GM19328 (cell line): ENCODE measurements around the gene NUDT19.
"Not testable (repeated sequence)": the region's sequence is repeated elsewhere in the genome, so short reads cannot be mapped to it uniquely, and the experiment has no call there.

ENCODE experiments used
- ATAC-seq: cut with Tn5 transposase; IDR thresholded peaks from one replicate; pipeline ENCODE4 v1.9.1; 2021; ENCODE audit warnings: mild to moderate bottlenecking, moderate library complexity; ENCODE audit not compliant: unreplicated experiment

NUDT19 gene

DNA sequence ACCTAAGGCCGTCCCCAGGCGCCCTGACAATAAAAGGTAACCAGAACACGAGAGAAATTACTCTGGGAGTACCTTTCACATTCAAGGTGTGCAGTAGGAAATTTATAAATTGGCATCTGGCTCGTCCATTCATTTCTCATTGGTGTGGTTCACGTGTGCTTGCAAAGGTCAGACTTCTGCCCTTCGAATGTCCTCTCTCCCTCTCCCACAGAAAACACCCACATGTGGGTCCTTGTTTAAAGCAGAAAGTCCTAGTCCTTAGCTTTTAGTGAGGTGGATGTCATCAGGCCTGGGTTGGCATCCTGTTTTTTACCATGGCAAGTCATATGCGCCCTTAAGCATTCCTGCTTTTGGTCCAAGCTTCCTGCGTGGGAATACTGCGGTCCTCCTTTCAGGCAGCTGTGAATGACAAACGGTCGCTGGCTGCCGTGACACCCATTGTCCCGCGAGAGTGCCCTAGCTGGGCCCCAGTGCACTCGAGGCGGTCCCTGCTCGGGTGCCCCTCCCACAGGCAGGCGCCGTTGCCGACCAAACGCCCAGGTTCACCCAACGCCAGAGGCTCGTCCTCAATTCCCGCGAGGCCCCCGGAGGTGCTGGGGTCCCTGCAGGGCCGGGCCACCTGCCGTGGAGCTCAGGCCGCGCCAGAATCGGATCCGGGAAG, at the start of gene NUDT19:
TSS of gene NUDT19 (plus strand) at position 531 of the 661 bp plus-strand sequence. CDS start 140 bp downstream, outside the sequence.
- ATAC-seq: peak; percentile 80

DNA sequence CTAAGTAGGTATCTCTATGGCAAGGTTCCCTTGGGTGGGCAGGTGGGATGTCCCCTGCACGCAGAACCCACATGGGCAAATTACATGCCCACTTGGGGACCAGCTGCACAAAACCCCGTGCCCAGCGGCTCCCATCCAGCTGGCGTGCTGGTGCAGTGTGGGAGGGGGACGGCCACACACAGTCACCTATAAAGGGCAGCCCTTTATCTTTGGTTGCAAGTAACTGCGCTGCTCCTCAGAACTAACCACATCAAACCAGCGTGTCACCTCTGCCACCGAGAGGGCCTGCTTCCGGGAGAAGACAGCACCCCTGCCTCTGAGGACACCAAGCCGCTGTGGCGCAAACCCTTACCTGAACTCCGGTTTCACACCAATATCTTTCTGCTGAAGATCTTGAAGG, 48.9 kb upstream of the NUDT19 start:
- ATAC-seq: no peak

GRCh38 chr19:32646556-32646955, 45.1 kb upstream of the NUDT19 start:
- ATAC-seq: no peak

DNA sequence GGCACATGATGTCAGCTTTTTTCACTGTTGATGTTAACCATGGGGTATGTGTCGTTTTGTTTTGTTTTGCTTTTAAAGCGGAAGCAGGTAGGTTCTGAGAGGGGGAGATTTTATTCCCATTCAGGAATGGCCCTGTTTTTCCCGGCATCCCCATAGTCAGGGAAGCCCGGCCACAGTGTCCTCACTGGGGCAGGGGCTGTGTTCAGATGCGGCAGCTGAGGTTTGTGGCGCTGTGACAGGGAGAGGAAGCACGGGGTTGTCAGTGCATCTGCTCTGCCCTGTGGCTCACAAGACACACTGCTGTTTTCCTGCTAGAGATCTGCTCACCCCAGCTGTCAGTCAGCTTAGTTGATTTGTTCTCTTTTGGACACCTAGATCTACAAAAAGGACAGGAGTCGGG, 44.3 kb upstream of the NUDT19 start:
- ATAC-seq: no peak

- ATAC-seq: no peak
These were observed 41.9 kb upstream of the NUDT19 start for GRCh38 chr19:32649751-32650150.

GRCh38 chr19:32650671-32651070, 41.0 kb upstream of the NUDT19 start:
- no peak for ATAC-seq

GRCh38 chr19:32651729-32652140, 39.9 kb upstream of the NUDT19 start:
- no peak for ATAC-seq

DNA sequence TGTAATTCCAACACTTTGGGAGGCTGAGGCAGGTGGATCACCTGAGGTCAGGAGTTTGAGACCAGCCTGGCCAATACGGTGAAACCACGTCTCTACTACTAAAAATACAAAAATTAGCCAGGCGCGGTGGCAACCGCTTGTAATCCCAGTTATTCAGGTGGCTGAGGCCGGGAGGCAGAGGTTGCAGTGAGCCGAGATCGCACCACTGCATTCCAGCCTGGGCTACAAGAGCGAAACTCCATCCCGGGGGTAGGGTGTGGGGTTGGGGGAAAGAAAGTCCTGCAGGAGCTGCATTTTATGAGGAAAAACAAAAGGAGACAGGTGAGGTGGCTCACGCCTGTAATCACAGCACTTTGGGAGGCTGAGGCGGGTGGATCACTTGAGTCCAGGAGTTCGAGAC, 39.3 kb upstream of the NUDT19 start:
- ATAC-seq: not testable (repeated sequence)

DNA sequence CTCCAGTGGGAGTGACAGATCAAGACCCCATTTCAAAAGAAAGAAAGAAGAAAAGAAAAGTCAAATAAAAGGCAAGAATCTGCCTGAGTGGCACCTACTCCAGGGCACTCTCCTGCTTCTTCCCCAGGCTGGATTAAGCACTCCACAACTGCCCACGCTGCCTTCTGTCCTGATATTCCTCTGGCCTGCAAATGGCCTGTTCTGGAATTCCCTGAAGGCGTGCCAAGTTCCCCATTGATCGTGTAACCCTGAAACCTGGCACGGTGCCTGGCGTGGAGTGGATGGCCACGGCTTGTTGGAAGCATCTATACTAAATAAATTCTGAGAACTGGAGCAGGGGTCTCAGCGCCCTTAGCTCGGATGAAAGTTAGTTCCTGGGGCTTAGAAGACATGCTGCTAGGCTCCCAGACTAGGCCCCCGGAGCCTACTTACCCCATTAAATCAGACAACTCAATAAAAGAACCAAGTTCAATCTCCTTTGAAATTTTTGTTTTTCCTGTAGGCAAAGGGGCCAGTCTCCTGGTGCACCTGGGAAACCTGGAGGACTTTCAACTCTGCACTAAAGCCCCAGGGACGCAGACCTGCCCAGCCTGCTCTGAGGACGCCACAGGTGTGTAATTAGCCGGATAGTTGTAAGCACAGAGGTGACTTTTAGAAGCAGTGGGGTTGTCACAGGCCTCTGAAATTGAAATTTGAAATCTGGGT, 38.6 kb upstream of the NUDT19 start:
- ATAC-seq: no peak

GRCh38 chr19:32653599-32653915, 38.1 kb upstream of the NUDT19 start:
- no peak for ATAC-seq

- ATAC-seq: not testable (repeated sequence)
These were observed 35.2 kb upstream of the NUDT19 start for GRCh38 chr19:32656379-32656778.

- no peak for ATAC-seq
These were observed 33.5 kb upstream of the NUDT19 start for GRCh38 chr19:32658075-32658474.

DNA sequence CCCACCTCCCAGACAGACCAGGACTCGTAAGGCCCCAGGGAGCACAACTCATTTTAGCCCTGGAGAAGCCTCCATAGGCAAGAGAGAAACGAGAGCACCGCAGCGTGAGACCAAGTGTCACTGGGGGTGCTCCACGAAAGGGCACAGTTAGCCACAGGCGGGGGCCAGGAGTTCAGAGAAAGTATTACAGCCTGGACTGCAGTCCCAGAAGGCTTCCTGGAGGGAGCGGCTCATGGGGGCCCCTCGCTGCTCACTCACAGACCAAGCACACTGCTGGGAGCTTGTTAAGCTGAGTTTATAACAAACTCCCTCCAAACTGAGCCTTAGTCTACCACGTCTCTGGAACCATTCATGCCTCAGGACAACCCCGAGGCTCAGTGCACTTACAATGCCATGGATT, 33.1 kb upstream of the NUDT19 start:
- ATAC-seq: no peak

GRCh38 chr19:32661318-32661717, 30.3 kb upstream of the NUDT19 start:
- ATAC-seq: no peak

DNA sequence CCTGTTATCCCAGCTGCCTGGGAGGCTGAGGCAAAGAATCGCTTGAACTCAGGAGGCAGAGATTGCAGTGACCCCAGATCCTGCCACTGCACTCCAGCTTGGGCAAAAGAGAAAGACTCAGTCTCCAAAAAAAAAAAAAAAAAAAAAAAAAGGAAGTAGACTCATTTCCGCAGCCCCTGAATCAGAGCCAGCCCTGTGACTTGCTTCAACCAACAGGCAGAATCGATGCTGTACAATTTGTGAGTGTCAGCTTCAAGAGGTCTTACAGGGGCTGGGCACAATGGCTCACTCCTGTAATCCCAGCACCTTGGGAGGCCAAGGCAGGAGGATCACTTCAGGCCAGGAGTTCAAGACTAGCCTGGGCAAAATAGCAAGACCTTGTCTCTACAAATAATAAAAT, 29.4 kb upstream of the NUDT19 start:
- ATAC-seq: no peak

GRCh38 chr19:32666084-32666483, 25.5 kb upstream of the NUDT19 start:
- no peak for ATAC-seq

- ATAC-seq: no peak
These were observed 22.3 kb upstream of the NUDT19 start for GRCh38 chr19:32669310-32669709.

DNA sequence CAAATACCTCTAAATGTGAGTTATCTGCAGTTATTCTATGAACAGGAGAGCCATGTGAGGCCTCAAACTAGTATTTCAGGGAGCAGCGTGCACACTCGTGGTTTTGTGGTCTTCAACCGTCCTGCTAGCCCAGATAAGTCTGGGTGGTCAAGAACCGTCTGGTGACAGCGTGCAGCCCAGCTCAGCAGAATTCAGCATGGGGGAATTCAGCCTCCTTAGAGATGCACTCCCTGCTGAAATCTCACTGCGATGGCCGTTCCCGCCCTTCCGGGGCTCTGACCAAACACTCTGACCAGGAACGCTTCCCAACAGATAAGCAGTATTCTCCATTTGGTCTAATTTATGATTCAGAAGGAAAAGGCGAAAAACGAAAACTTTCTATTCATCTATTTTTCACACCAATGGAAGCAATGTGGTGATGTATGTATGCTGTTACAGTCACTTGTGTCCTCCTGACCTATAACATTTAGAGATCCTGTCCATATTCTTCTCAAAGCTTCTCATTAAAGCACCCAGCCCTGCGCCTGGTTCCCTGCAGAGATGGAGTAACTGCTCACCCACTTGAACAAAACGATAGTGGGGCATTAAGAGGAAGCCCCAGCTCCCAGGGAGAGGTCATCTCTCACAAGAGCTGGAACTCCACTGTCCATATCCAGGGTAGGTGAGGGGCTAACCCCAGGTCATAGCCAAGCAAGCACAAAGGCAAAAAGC, 19.6 kb upstream of the NUDT19 start:
- ATAC-seq: no peak

GRCh38 chr19:32672841-32673240, 18.8 kb upstream of the NUDT19 start:
- no peak for ATAC-seq

GRCh38 chr19:32673573-32673972, 18.0 kb upstream of the NUDT19 start:
- no peak for ATAC-seq

- ATAC-seq: no peak
These were observed 17.3 kb upstream of the NUDT19 start for GRCh38 chr19:32674153-32674930.
